GM13977 (cell line): ENCODE data around the gene CD1B.

Experiments
- DNase-seq: peaks from one replicate; pipeline ENCODE4 v3.0.0; 2012; ENCODE audit warnings: low spot score
- in situ Hi-C: fragments of 300-500 bp; cut with MboI; formaldehyde crosslinking; loops from one replicate; pipeline ENCODE4 v1.12.0; 2022; ENCODE audit warnings: low sequenced_read_pairs, low pct_unique_long_range_greater_than_20kb, mixed read lengths, inconsistent platforms; ENCODE audit not compliant: unreplicated experiment
- TF ChIP-seq, protein P1 (sequence below): IDR thresholded peaks from 2 replicates; pipeline ENCODE4 v1.5.1; 2012; ENCODE audit warnings: mild to moderate bottlenecking, control low read depth; ENCODE audit not compliant: insufficient read depth; ENCODE audit errors: extremely low read depth, missing control alignments

Gene CD1B

DNA sequence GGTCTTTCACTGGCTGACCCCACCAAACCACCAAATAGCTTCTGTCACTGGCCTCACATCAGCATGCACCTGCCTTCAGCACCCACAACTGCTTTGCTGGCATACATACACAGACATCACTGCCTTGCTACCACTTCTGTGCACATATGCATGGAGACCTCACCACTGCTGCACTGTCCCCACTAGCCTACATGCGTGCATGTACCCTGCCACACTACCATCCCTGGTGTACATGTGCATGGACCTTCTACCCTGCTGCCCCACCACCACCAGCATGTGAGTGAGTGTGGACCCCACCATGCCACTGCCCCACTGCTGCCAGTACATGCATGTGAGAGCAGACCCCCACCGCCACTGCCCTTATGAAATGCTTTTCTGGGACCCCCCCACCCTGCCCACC is 35.5 kb downstream of the CD1B start:
- in situ Hi-C loops, result no loop called here
- DNase-seq, result no peak
- TF ChIP-seq, protein P1, sequence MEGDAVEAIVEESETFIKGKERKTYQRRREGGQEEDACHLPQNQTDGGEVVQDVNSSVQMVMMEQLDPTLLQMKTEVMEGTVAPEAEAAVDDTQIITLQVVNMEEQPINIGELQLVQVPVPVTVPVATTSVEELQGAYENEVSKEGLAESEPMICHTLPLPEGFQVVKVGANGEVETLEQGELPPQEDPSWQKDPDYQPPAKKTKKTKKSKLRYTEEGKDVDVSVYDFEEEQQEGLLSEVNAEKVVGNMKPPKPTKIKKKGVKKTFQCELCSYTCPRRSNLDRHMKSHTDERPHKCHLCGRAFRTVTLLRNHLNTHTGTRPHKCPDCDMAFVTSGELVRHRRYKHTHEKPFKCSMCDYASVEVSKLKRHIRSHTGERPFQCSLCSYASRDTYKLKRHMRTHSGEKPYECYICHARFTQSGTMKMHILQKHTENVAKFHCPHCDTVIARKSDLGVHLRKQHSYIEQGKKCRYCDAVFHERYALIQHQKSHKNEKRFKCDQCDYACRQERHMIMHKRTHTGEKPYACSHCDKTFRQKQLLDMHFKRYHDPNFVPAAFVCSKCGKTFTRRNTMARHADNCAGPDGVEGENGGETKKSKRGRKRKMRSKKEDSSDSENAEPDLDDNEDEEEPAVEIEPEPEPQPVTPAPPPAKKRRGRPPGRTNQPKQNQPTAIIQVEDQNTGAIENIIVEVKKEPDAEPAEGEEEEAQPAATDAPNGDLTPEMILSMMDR, result no peak

DNA sequence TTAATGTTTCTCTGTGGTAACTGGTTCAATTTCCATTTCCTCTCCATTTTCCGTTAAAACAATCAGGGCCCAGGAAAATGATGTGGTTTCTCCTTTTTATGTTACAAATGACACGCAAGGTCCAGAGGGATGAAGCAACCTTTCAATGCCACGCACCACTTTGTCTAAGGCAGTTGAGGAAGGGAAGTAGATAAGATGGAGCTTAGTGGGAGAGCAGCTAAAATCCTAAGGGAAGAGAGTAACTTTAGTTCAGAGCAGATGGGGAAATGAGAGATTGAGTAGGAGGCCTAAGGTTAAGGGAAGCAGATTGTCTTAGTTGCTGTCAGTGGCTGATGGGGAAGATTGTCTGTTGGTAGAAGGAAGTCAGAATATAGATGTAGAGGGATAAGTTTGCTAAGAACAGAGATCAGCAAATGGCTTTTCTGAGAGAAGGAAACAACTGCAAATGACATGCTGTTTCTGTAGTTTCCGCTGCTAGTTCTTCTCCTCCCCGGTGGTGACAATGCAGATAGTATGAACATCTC is 40.9 kb downstream of the CD1B start:
- in situ Hi-C loops, result no loop called here
- DNase-seq, result no peak
- TF ChIP-seq, protein P1, result no peak

DNA sequence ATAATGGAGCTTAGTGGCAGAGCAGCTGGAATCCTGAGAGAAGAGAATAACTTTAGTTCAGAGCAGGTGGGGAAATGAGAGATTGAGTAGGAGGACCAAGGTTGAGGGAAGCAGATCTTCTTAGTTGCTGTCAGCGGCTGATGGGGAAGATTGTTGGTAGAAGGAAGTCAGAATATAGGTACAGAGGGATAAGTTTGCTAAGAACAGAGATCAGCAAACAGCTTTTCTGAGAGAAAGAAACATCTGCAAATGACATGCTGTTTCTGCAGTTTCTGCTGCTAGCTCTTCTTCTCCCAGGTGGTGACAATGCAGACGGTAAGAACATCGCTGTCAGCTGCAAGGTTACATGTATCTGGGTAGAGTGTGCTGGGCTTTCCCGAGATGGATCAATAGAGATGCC is 41.5 kb downstream of the CD1B start, which contains the start of gene CD1C:
Gene CD1C (plus strand): TSS at position 113 of the 400 bp plus-strand sequence. CDS start 142 bp downstream, at position 255.
- TF ChIP-seq, protein P1, result no peak
- in situ Hi-C loops, result no loop called here
- no peak for DNase-seq

DNA sequence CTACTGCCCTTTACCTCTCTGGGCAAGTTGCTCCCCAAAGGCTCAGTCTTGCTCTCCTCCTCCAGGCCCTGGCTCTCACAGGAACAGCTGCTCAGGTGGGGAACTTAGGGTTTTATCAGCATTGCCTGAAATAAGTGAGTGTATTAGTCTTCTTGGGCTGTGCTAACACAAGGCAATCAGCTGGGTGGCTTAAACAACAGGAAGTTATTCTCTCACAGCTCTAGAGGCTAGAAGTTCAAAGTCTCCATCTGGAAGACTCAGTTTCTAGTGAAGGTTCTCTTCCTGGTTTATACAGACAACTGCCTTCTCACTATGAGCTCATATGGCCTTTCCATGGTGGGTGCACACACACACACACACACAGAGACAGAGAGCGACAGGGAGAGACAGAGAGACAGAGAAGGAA is 44.4 kb downstream of the CD1B start:
- in situ Hi-C loops, result no loop called here

DNA sequence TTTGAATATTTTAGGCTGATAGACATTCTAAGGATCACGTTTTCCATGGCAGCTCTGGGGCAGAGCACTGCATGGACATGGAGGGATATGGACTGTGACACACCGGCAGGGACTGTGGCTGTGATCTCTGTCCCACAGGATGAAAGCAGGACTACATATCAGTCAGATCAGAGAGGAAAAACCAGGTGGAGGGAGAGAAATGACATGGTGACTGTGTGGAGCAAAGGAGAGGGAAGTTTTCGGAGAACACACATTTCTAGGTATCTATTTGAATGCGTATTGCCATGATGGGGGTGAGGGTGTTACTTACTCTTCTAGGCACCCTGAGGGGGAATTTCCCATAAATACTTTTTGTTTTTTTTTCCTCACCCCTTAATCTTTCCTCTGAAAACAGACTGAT is 44.8 kb downstream of the CD1B start:
- DNase-seq, result no peak
- TF ChIP-seq, protein P1, result no peak
- in situ Hi-C loops, result no loop called here

More for the DNA sequence above, 44.4 kb downstream of the CD1B start:
- TF ChIP-seq, protein P1, result no peak
- DNase-seq, result no peak

DNA sequence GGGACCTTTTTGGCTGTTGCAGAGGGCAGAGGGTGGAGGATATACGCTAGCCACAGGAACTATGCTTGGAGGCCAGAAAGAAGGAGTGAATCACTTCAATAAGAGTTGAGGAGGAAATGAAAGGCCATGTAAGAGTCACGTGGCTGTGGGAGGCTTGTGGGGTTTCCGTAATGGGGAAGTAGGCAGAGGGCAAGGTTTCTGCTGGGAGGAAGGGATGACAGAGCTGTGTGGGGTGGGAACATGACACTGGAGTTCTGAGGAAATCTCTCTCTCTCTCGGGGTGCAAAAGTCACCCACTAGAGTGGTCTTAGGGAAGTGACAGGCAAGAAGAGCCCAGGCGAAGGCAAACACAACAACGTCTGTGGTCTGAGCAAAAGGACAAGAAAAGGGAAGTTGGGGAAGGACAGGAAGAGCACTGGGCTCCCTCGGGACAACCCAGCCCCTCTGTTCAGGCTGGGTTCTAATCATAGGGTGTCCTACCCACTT is 45.5 kb downstream of the CD1B start:
- TF ChIP-seq, protein P1, result no peak
- in situ Hi-C loops, result no loop called here
- DNase-seq, result peak; percentile 32
